HG02852 (cell line): ENCODE data around the gene CRABP1.

Experiments used
- ATAC-seq: cut with Tn5 transposase; IDR thresholded peaks from one replicate; pipeline ENCODE4 v1.9.1; 2021; ENCODE audit warnings: mild to moderate bottlenecking, moderate library complexity; ENCODE audit not compliant: unreplicated experiment

CRABP1 gene

GRCh38 chr15:78397382-78397781 is 57.2 kb downstream of the CRABP1 start:
- no peak for ATAC-seq
